ENCODE results near the gene SEC63. TPM values are rescaled to one million over a fixed set of nuclear protein-coding genes. Genes with fewer than 3 reads are reported as not detected.
"Not testable (repeated sequence)": the region's sequence is repeated elsewhere in the genome, so short reads cannot be mapped to it uniquely, and the experiment has no call there.

Gene SEC63, protein sequence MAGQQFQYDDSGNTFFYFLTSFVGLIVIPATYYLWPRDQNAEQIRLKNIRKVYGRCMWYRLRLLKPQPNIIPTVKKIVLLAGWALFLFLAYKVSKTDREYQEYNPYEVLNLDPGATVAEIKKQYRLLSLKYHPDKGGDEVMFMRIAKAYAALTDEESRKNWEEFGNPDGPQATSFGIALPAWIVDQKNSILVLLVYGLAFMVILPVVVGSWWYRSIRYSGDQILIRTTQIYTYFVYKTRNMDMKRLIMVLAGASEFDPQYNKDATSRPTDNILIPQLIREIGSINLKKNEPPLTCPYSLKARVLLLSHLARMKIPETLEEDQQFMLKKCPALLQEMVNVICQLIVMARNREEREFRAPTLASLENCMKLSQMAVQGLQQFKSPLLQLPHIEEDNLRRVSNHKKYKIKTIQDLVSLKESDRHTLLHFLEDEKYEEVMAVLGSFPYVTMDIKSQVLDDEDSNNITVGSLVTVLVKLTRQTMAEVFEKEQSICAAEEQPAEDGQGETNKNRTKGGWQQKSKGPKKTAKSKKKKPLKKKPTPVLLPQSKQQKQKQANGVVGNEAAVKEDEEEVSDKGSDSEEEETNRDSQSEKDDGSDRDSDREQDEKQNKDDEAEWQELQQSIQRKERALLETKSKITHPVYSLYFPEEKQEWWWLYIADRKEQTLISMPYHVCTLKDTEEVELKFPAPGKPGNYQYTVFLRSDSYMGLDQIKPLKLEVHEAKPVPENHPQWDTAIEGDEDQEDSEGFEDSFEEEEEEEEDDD
- 90.3 TPM for polyA plus RNA-seq (2013, experiment 1 of 4)
- 99.4 TPM for polyA plus RNA-seq (2013, experiment 2 of 4)
- polyA plus RNA-seq (2013, experiment 3 of 4) = 62.8 TPM
- 75.9 TPM for polyA plus RNA-seq (2013, experiment 4 of 4)

GRCh38 chr6:107957909-107958688 is at the start of gene SEC63:
Gene SEC63 (minus strand): TSS chr6:107958208. CDS start chr6:107958009, 199 bp downstream.
- Histone ChIP-seq H3K27me3 (ENCODE audit: control insufficient read depth, insufficient read depth, low read length, poor library complexity, severe bottlenecking) (no peaks in the 10 kb centered on the region), H3K9me3 (ENCODE audit: control insufficient read depth, low read length) (no peaks in the 10 kb centered on the region), H3K36me3 (ENCODE audit: control insufficient read depth, insufficient read depth, low read length) (peaks cover 5% of the 10 kb centered on the region), H3K4me3 (ENCODE audit: insufficient read depth, low read depth, low read length) (peak within 1 kb of the TSS; percentile 90), H3K27ac (ENCODE audit: insufficient read depth, low read depth, low read length, poor library complexity, severe bottlenecking) (peak within 1 kb of the TSS; percentile 77), H3K4me1 (ENCODE audit: control insufficient read depth, insufficient read depth, low read length) (no peaks in the 10 kb centered on the region)
- 1% methylated on average over 69 of the region's 69 CpGs for WGBS, 2 experiments

DNA sequence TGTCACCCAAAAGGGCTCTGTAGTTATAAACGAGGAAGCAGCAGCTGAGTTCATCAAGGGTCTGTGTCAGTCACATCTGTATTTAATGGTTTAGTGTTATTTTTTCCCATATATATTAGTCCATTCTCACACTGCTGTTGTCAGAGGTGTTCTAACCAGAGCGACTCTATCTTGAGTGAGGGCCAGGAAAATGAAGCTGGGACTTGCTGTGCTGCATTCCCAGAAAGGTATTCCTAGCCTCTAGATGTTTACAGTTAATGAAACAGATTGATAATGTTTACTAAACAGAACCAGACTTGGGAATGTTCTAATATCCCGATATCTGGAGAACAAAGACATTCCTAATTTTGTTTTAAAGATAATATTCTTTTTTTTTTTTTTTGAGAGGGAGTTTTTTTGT is 48.0 kb upstream of the SEC63 start:
- Histone ChIP-seq H3K27ac (ENCODE audit: insufficient read depth, low read depth, low read length, poor library complexity, severe bottlenecking) (no peak overlapping the region), H3K27me3 (ENCODE audit: control insufficient read depth, insufficient read depth, low read length, poor library complexity, severe bottlenecking) (no peaks in the 10 kb centered on the region), H3K9me3 (ENCODE audit: control insufficient read depth, low read length) (no peaks in the 10 kb centered on the region), H3K4me3 (ENCODE audit: insufficient read depth, low read depth, low read length) (no peak overlapping the region), H3K36me3 (ENCODE audit: control insufficient read depth, insufficient read depth, low read length) (no peaks in the 10 kb centered on the region), H3K4me1 (ENCODE audit: control insufficient read depth, insufficient read depth, low read length) (no peaks in the 10 kb centered on the region)
- WGBS, 2 experiments = 94 to 97% methylated on average over 2 to 3 of the region's 3 CpGs

DNA sequence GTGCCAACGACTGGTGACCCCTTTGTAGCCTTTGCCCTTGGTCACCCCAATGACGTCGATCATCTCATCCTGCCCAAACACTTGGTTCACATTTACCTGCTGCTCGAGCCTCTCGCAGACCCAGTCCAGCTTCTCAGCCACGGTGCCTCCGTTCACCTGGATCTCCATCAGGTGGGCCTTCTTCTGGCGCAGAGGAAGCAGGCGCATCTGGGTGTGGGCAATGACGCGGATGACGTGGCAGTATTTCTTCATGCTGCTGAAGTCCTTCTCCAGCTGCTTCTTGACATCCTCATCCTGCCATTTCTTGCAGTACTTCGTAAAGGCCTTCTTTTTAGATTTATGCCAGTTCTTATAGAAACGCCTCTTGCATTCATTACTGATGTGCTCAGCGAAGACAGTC is 46.9 kb upstream of the SEC63 start:
- no peaks in the 10 kb centered on the region for H3K4me1 ChIP-seq (ENCODE audit: control insufficient read depth, insufficient read depth, low read length)
- H3K27me3 ChIP-seq (ENCODE audit: control insufficient read depth, insufficient read depth, low read length, poor library complexity, severe bottlenecking) = no peaks in the 10 kb centered on the region
- 95% methylated on average over 15 of the region's 15 CpGs for WGBS, 2 experiments
- H3K36me3 ChIP-seq (ENCODE audit: control insufficient read depth, insufficient read depth, low read length) = no peaks in the 10 kb centered on the region
- H3K9me3 ChIP-seq (ENCODE audit: control insufficient read depth, low read length) = no peaks in the 10 kb centered on the region
- H3K4me3 ChIP-seq (ENCODE audit: insufficient read depth, low read depth, low read length) = no peak overlapping the region
- no peak overlapping the region for H3K27ac ChIP-seq (ENCODE audit: insufficient read depth, low read depth, low read length, poor library complexity, severe bottlenecking)

DNA sequence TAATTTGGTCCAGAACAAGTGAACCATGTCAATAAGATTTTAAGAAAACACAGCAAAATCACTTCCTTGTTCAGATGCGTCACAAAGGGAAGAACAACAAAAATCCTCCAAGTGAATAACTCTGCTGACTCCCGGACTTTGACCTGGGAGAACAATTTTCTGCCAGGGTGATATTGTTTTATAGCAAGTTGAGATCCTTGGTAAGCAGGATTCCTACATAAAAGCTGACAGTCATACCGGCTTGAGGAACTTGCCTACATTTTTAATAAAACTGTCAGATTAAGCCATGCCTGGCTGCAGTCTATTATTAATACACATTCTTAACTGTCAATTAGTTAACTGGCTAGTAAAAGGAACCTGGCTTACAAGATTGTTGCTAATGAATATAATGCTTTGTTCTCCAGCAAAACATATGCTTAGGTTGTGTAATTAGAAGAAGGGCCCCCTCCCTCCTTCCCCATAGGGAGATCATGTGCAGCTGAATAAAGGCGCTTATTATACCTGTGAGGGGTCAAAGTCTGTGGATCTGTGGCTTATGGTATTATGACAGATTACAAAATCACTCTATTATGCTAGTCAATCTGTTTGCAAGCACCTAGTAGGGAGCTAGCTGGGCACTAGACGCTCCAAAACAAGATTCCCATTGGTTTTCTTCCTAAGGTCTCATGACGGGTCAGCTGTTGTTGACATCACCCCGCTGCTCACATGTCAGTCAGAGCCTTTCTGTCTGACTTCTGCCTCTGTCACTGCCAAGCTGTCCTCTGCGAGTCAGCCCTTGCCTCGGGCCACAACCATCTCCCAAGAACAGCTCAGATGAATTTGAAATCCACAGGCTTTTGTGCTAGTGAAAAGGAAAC is 44.6 kb upstream of the SEC63 start:
- WGBS, 2 experiments = 50 to 56% methylated on average over 8 of the region's 9 CpGs
- Histone ChIP-seq H3K4me3 (ENCODE audit: insufficient read depth, low read depth, low read length) (no peak overlapping the region), H3K36me3 (ENCODE audit: control insufficient read depth, insufficient read depth, low read length) (no peaks in the 10 kb centered on the region), H3K27ac (ENCODE audit: insufficient read depth, low read depth, low read length, poor library complexity, severe bottlenecking) (no peak overlapping the region), H3K4me1 (ENCODE audit: control insufficient read depth, insufficient read depth, low read length) (no peaks in the 10 kb centered on the region), H3K27me3 (ENCODE audit: control insufficient read depth, insufficient read depth, low read length, poor library complexity, severe bottlenecking) (no peaks in the 10 kb centered on the region), H3K9me3 (ENCODE audit: control insufficient read depth, low read length) (no peaks in the 10 kb centered on the region)

- Histone ChIP-seq H3K36me3 (ENCODE audit: control insufficient read depth, insufficient read depth, low read length) (no peaks in the 10 kb centered on the region), H3K4me3 (ENCODE audit: insufficient read depth, low read depth, low read length) (no peak overlapping the region), H3K27me3 (ENCODE audit: control insufficient read depth, insufficient read depth, low read length, poor library complexity, severe bottlenecking) (no peaks in the 10 kb centered on the region), H3K9me3 (ENCODE audit: control insufficient read depth, low read length) (no peaks in the 10 kb centered on the region), H3K27ac (ENCODE audit: insufficient read depth, low read depth, low read length, poor library complexity, severe bottlenecking) (no peak overlapping the region), H3K4me1 (ENCODE audit: control insufficient read depth, insufficient read depth, low read length) (no peaks in the 10 kb centered on the region)
- 92 to 93% methylated on average over 6 of the region's 7 CpGs for WGBS, 2 experiments
These were observed 43.8 kb upstream of the SEC63 start for GRCh38 chr6:108001696-108002231.

GRCh38 chr6:108000259-108000658 is 42.3 kb upstream of the SEC63 start:
- H3K9me3 ChIP-seq (ENCODE audit: control insufficient read depth, low read length); H3K36me3 ChIP-seq (ENCODE audit: control insufficient read depth, insufficient read depth, low read length); H3K27ac ChIP-seq (ENCODE audit: insufficient read depth, low read depth, low read length, poor library complexity, severe bottlenecking); H3K27me3 ChIP-seq (ENCODE audit: control insufficient read depth, insufficient read depth, low read length, poor library complexity, severe bottlenecking); H3K4me3 ChIP-seq (ENCODE audit: insufficient read depth, low read depth, low read length); H3K4me1 ChIP-seq (ENCODE audit: control insufficient read depth, insufficient read depth, low read length): not testable (repeated sequence)
- WGBS, 2 experiments = 85 to 93% methylated on average over 5 of the region's 5 CpGs

DNA sequence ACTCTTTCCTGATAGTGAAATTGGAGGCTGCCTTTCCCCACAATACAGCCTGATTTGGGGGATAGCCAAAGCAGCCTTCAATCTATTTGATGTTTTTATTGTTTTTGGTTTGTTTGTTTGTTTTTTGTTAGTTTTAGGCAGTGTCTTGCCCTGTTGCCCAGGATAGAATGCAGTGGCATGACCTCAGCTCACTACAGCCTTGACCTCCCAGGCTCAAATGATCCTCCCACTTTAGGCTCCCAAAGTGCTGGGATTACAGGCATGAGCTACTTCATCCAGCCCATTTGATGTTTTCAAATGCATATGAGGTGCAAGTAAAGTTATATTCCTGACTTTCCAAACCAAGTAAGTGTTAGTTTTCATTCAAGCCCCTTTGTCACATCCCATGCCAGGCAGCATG is 41.3 kb upstream of the SEC63 start:
- Histone ChIP-seq H3K27me3 (ENCODE audit: control insufficient read depth, insufficient read depth, low read length, poor library complexity, severe bottlenecking) (no peaks in the 10 kb centered on the region), H3K9me3 (ENCODE audit: control insufficient read depth, low read length) (no peaks in the 10 kb centered on the region), H3K27ac (ENCODE audit: insufficient read depth, low read depth, low read length, poor library complexity, severe bottlenecking) (no peak overlapping the region), H3K4me1 (ENCODE audit: control insufficient read depth, insufficient read depth, low read length) (no peaks in the 10 kb centered on the region), H3K36me3 (ENCODE audit: control insufficient read depth, insufficient read depth, low read length) (no peaks in the 10 kb centered on the region), H3K4me3 (ENCODE audit: insufficient read depth, low read depth, low read length) (no peak overlapping the region)

GRCh38 chr6:107991772-107992550 is 34.0 kb upstream of the SEC63 start:
- H3K27ac ChIP-seq (ENCODE audit: insufficient read depth, low read depth, low read length, poor library complexity, severe bottlenecking) = no peak overlapping the region
- H3K4me3 ChIP-seq (ENCODE audit: insufficient read depth, low read depth, low read length) = no peak overlapping the region
- no peaks in the 10 kb centered on the region for H3K9me3 ChIP-seq (ENCODE audit: control insufficient read depth, low read length)
- WGBS, 2 experiments = 88 to 89% methylated on average over 9 of the region's 9 CpGs
- no peaks in the 10 kb centered on the region for H3K36me3 ChIP-seq (ENCODE audit: control insufficient read depth, insufficient read depth, low read length)
- H3K27me3 ChIP-seq (ENCODE audit: control insufficient read depth, insufficient read depth, low read length, poor library complexity, severe bottlenecking) = no peaks in the 10 kb centered on the region
- H3K4me1 ChIP-seq (ENCODE audit: control insufficient read depth, insufficient read depth, low read length) = no peaks in the 10 kb centered on the region

DNA sequence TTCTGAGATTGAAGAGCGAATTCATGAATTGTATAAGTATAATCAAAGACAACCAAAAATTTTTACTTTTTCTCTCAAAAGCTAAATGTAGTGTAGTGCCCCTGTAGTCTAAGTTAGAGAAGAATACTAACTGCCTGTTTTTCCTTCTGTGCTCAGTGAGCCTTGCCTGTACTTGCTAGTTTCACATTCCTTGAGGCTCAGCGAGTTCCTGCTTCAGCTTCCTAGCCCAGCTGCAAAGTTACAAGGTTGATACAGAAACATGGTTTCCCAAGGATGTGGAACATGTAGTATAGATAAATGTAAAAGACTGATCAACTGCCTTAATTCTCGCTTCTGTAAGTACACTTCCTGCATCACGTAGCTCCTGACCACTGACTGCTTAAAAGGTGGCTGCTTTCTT is 33.1 kb upstream of the SEC63 start:
- no peaks in the 10 kb centered on the region for H3K9me3 ChIP-seq (ENCODE audit: control insufficient read depth, low read length)
- 85 to 91% methylated on average over 3 to 4 of the region's 4 CpGs for WGBS, 2 experiments
- no peak overlapping the region for H3K4me3 ChIP-seq (ENCODE audit: insufficient read depth, low read depth, low read length)
- H3K36me3 ChIP-seq (ENCODE audit: control insufficient read depth, insufficient read depth, low read length) = no peaks in the 10 kb centered on the region
- no peaks in the 10 kb centered on the region for H3K27me3 ChIP-seq (ENCODE audit: control insufficient read depth, insufficient read depth, low read length, poor library complexity, severe bottlenecking)
- no peak overlapping the region for H3K27ac ChIP-seq (ENCODE audit: insufficient read depth, low read depth, low read length, poor library complexity, severe bottlenecking)
- H3K4me1 ChIP-seq (ENCODE audit: control insufficient read depth, insufficient read depth, low read length) = no peaks in the 10 kb centered on the region

All from ectodermal cell (in vitro differentiated cells).